Kidney epithelial cell (primary cell): ENCODE results near the gene ABCA2. TPM values are rescaled to one million over a fixed set of nuclear protein-coding genes. Genes with fewer than 3 reads are reported as not detected.
"Not testable (repeated sequence)": the region's sequence is repeated elsewhere in the genome, so short reads cannot be mapped to it uniquely, and the experiment has no call there.

Experiments
- DNase-seq: peaks from one replicate; pipeline ENCODE4 v3.0.0-alpha.2; 2010; ENCODE audit warnings: low read depth
- H3K27me3 ChIP-seq: 2 replicates; pipeline ENCODE4 v1.6.0; 2011; ENCODE audit warnings: low read length; ENCODE audit not compliant: control insufficient read depth, insufficient read depth
- H3K36me3 ChIP-seq: 2 replicates; pipeline ENCODE4 v1.5.1; 2011; ENCODE audit warnings: low read length; ENCODE audit not compliant: control insufficient read depth, insufficient read depth
- H3K4me3 ChIP-seq: 2 replicates; pipeline ENCODE4 v1.5.1; 2011; ENCODE audit warnings: low read depth, mild to moderate bottlenecking, control low read depth, low read length
- total RNA-seq: library from RNA; depleted of rRNA; stranded (reverse); fragments of >200 nt; gene quantifications from 2 replicates; pipeline ENCODE4 v1.2.3, GENCODE V29; 2015
- TF ChIP-seq, protein P1 (sequence below): IDR thresholded peaks from 2 replicates; pipeline ENCODE4 v1.5.1; 2011; ENCODE audit warnings: mild to moderate bottlenecking, moderate library complexity, low read length, control low read depth, inconsistent platforms; ENCODE audit not compliant: insufficient read depth, poor library complexity, severe bottlenecking

The ABCA2 gene
- total RNA-seq, 1 donor from 2014 or later: 5.3 TPM

DNA sequence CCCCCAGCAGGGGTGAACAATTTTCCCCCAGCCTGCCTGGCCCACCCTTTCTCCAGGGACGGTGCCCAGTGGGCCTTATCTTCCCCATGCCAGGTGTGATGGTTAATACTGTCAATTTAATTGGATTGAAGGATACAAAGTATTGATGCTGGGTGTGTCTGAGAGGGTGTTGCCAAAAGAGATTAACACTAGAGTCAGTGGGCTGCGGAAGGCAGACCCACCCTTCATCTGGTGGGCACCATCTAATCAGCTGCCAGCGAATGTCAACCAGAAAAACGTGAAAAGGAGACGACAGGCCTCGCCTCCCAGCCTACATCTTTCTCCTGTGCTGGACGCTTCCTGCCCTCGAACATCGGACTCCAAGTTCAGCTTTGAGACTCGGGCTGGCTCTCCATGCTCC is 9.4 kb upstream of the ABCA2 start:
- peaks cover 2% of the 10 kb centered on the region for H3K27me3 ChIP-seq
- DNase-seq: no peak
- no peak overlapping the region for H3K4me3 ChIP-seq
- TF ChIP-seq, protein P1, sequence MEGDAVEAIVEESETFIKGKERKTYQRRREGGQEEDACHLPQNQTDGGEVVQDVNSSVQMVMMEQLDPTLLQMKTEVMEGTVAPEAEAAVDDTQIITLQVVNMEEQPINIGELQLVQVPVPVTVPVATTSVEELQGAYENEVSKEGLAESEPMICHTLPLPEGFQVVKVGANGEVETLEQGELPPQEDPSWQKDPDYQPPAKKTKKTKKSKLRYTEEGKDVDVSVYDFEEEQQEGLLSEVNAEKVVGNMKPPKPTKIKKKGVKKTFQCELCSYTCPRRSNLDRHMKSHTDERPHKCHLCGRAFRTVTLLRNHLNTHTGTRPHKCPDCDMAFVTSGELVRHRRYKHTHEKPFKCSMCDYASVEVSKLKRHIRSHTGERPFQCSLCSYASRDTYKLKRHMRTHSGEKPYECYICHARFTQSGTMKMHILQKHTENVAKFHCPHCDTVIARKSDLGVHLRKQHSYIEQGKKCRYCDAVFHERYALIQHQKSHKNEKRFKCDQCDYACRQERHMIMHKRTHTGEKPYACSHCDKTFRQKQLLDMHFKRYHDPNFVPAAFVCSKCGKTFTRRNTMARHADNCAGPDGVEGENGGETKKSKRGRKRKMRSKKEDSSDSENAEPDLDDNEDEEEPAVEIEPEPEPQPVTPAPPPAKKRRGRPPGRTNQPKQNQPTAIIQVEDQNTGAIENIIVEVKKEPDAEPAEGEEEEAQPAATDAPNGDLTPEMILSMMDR: no peak
- no peaks in the 10 kb centered on the region for H3K36me3 ChIP-seq

DNA sequence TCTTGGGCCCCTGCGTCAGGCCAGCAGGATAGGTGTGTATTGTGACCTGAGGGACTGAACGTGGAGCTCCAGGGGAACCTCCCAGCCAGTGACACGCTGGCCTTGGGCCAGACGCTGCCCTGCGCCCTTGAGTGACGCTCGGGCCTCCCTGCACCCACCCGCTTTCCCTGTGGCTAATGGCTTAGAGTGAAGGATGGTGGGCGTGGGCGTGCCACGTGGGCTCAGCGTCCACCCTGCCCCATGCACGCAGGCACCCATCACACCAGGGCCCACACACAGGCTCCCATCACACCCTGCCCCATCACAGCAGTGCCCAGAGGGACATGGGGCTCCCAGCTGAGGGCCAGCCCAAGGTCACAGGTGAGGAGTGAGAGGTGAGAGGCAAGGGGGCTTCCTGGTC is 9.0 kb upstream of the ABCA2 start:
- H3K4me3 ChIP-seq: no peak overlapping the region
- H3K27me3 ChIP-seq: peaks cover 2% of the 10 kb centered on the region
- no peaks in the 10 kb centered on the region for H3K36me3 ChIP-seq
- DNase-seq: no peak
- TF ChIP-seq, protein P1: no peak

DNA sequence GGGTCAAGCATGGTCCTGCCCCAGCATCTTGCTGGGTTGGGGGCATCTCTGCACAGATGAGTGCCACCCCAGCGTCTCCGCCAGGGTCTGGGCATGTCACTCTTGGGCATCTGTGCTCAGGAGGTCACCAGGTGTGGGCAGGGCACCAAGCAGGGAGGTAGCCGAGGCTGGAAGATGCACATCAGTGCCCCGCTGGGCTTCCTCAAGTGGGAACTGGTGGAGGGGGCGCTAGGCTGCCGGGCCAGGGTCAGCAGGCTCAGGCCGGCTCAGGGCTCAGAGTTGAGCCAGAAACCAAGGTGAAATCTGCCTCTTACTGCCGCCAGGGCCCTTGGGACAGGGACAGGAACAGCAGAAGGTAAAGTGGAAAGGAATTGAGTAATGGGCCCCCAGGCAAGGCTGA is 7.9 kb upstream of the ABCA2 start:
- TF ChIP-seq, protein P1: no peak
- no peak overlapping the region for H3K4me3 ChIP-seq
- H3K36me3 ChIP-seq: no peaks in the 10 kb centered on the region
- H3K27me3 ChIP-seq: peaks cover 4% of the 10 kb centered on the region
- DNase-seq: no peak

DNA sequence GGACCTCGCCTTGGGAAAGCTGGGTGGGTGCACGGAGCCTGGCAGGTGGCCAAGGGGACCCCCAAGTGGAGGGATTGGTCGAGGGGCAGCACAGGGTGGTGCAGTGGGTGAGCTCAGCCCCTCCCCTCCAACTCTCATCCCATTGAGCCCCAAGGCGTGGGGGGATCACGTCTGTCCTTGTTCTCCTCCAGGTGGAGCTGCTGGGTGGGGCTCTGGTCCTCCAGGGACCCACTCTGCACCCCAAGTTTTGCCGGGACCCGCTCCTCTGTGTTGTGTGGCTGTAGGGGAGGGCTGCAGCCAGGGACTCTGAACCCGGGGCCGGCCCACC is 7.4 kb upstream of the ABCA2 start:
- no peaks in the 10 kb centered on the region for H3K36me3 ChIP-seq
- H3K4me3 ChIP-seq: no peak overlapping the region
- H3K27me3 ChIP-seq: peaks cover 4% of the 10 kb centered on the region
- TF ChIP-seq, protein P1: no peak
- no peak for DNase-seq

DNA sequence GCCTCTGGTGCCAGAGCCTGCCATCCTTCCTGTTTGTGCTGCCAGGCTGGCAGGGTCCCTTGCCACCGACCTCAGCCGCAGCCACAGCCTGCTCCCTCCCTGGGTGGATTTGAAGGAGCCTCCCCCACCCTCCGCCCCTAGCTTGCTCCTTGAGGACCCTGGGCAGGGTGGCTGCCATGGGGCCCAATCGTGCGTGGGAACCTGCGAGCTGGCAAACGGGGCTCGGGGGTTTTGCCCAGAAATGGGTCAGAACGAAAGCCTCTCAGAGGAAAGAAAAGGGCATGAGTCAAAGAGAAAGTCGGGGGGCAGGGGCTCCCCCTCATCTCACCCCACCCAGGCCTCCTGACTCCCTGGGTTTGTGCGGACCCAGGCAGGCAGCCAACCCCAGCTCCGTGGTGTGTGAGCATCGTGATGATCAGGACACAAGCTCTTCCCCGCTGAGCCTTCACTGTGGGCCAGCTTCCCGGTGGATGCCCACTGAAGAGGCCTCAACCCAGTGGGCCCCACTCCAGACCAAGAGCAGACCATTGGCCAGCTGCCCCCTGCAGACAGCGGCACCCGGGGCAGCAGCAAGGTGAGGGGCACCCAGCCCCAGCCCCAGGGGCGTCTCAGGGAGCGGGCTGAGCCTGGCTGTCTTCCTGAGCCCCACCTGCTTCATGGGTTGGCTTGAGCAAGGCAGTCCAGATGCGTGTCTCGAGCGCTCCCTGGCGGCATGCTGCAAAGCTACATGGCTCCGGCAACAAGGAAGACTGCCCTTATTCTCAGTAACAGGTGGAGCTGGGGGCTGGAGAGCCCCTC is 6.9 kb upstream of the ABCA2 start:
- H3K36me3 ChIP-seq: no peaks in the 10 kb centered on the region
- DNase-seq: no peak
- TF ChIP-seq, protein P1: peak; percentile 96
- peaks cover 4% of the 10 kb centered on the region for H3K27me3 ChIP-seq
- no peak overlapping the region for H3K4me3 ChIP-seq

DNA sequence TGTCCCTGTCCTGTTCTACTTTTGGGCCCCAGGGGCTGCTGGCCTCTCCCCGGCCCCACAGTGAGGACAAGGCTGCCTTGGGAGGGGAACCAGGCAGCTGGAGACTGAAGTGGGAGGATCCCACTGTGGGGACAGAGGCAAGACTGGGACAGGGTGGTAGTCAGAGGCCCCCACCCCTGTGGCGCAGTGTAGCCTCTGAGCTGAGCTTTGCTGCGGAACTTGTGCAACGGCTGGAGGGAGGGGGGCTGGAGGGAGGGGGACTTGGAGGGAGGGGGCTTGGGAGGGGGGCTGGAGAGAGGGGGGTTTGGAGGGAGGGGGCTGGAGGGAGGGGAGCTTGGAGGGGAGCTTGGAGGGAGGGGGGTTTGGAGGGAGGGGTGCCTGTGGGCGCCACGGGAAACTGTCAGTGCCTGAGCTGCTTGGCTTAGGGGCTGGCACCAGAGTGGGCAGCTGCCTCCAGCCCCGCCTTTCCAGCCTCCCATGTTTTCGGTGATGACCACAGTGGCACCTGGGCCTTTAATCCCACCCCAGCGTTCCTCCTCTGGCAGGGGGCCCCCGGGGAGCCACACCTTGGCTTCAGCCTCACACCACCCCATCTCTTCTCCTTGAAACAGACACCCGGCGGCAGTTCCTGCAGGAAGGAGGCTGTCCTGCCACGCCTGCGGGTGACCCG is 6.1 kb upstream of the ABCA2 start:
- TF ChIP-seq, protein P1: no peak
- DNase-seq: no peak
- H3K27me3 ChIP-seq: peaks cover 4% of the 10 kb centered on the region
- H3K36me3 ChIP-seq: no peaks in the 10 kb centered on the region
- no peak overlapping the region for H3K4me3 ChIP-seq

DNA sequence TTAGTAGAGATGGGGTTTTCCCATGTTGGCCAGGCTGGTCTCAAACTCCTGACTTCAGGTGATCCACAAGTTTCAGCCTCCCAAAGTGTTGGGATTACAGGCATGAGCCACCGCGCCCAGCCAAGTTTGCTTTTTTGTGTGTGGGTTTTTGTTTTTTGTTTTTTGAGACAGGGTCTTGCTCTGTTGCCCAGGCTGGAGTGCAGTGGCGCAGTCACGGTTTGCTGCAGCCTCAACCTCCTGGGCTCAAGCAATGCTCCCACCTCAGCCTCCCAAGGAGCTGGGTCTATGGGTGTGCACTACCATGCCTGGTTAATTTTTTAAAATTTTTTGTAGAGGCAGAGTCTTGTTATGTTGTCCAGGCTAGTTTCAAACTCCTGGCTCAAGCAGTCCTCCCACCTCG is 5.4 kb upstream of the ABCA2 start:
- H3K36me3 ChIP-seq, DNase-seq, H3K27me3 ChIP-seq, H3K4me3 ChIP-seq: not testable (repeated sequence)
